Colon (tissue), 2 donors: ENCODE data around the gene NCOA7.

ENCODE experiments used
- FAIRE-seq: peaks from 2 replicates; lab custom pipeline; 2012; peaks lifted over from hg19 to GRCh38; lab: Jason Lieb, UNC
- donor health status: control.
- donor health status: control.

Gene NCOA7

DNA sequence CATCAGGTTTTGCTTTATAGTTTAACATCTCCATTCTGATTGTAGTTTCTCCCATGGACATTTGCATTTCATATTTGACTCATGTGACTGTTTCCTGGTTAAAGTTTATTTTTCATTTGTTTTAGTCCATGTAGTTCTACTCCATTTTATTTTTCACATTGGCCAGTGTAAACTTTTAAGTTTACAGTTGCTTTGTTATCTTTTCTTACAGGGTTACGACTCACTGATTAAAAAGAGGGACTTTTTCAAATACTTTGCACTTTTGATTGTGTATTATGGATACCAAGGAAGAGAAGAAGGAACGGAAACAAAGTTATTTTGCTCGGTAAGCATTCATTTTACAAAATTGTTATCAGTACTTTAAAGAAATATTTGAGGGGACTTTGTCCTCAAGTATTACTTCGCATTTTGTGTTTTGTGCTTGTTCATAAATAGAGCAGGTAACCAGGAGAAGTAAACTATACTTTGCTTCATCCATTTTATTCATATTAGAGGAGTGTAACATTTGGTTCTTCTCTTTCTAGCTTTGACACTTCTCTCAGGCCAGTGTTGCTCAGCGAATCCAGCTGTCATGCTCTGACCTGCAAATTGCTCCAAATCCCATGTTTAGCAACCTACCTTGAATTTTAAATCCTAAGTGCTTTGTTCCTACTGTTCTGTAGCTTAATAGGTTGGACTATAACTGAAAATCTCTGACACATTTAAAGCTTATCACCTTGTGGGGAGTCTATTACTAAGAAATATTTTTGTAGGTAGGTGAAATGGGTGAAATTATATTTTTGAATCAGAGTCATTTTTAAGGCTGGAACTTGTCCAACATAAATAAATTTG lies 24.5 kb downstream of the NCOA7 start:
- FAIRE-seq = no peak

- no peak for FAIRE-seq
These were observed 26.1 kb downstream of the NCOA7 start for GRCh38 chr6:125816828-125817280.

- no peak for FAIRE-seq
These were observed 27.5 kb downstream of the NCOA7 start for GRCh38 chr6:125818225-125818657.

- no peak for FAIRE-seq
These were observed 28.1 kb downstream of the NCOA7 start for GRCh38 chr6:125818772-125819260.

- FAIRE-seq = no peak
These were observed 29.0 kb downstream of the NCOA7 start for GRCh38 chr6:125819535-125820326.

DNA sequence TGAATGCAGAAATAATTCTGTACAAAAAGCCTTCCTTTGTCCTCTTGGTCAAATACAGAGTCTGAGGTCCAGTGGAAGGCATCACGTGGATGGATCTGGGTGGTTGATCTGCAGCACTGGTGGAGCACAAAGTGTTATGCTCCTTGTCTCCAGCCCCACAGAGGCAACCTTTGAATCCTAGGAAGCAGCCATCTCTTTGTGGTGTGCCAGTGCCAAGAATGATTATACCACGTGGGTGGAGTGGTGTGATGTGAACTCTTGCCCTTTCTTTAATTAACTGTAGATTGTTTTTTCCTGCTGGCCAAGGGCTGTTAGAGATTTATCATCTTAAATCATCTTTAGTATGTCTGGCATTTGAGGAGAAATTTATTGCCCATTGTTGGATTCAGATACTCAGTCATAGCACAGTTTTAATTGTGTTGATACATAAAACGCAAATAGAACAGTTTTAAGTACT lies 31.1 kb downstream of the NCOA7 start:
- peak; percentile 65 for FAIRE-seq

DNA sequence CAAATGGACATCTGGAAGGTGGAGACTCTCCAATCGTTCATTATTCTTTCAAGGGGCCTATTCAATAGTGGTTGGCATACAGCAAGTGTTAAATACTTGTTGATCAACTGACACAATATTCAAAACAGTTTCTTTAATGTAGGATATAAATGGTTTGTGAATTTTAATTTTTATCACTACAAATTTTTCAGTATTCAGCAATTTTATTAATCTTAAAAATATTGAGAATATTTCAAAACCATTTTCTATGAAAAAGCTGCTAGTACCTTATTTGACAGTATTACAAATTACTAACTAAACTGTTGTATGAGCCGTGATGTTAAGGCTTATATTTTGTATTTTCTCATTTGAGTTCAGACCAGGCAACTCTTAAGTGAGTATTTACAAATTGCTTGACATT lies 32.4 kb downstream of the NCOA7 start:
- FAIRE-seq = no peak

DNA sequence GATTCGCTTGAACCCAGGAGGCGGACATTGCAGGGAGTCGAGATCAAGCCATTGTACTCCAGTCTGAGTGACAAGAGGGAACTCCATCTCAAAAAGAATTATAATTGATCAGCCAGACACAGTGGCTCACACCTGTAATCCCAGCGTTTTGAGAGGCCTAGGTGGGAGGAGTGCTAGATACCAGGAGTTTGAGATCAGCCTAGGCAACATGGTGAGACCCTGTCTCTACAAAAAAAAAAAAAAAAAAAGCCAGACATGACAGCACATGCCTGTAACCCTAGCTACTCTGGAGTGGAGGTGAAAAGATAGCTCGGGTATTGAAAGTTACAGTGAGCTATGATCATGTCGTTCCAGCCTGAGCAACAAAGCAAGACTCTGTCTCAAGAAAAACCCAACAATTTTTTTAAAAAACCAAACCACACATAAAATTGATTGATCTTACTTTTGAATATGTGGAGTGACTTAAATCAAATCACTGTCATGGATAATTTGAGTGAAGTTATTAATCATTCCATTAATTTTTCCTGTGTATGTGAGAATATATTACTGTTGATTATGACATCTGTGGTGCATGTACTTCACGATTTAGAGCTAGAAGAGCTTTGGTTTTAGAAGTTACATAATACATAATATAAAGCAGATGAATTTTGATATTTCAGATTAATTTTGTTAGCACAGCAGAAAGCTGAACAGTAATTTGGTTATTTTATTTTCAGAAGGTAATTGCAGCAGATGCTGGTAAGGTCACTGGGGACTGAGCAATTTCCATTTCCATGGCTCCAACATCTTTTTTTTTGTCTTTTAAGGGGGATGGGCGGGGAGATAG lies 34.4 kb downstream of the NCOA7 start:
- FAIRE-seq = no peak

- FAIRE-seq = no peak
These were observed 36.1 kb downstream of the NCOA7 start for GRCh38 chr6:125826695-125827463.

GRCh38 chr6:125827788-125828320 lies 37.1 kb downstream of the NCOA7 start:
- no peak for FAIRE-seq

- no peak for FAIRE-seq
These were observed 37.8 kb downstream of the NCOA7 start for GRCh38 chr6:125828476-125829039.

- FAIRE-seq = no peak
These were observed 38.7 kb downstream of the NCOA7 start for GRCh38 chr6:125829433-125829832.

DNA sequence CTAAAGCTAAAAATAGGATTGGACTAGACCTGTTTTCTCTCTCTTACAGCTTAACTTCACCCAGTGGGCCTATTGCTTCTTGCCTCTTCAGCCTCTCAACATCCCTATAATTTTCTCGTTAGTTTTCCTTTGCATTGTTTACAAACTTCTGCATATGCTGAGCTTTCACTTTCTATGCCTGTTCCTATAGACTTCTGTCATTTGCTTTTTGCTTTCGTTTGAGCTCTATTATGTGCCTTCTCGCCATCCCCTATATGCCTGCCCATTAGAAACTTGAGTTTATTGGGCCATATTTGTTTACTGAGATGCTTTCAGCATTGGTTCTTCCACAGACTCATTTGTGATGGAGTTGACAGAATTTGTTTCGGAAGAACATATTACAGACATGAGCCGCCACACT lies 40.9 kb downstream of the NCOA7 start:
- FAIRE-seq = no peak

DNA sequence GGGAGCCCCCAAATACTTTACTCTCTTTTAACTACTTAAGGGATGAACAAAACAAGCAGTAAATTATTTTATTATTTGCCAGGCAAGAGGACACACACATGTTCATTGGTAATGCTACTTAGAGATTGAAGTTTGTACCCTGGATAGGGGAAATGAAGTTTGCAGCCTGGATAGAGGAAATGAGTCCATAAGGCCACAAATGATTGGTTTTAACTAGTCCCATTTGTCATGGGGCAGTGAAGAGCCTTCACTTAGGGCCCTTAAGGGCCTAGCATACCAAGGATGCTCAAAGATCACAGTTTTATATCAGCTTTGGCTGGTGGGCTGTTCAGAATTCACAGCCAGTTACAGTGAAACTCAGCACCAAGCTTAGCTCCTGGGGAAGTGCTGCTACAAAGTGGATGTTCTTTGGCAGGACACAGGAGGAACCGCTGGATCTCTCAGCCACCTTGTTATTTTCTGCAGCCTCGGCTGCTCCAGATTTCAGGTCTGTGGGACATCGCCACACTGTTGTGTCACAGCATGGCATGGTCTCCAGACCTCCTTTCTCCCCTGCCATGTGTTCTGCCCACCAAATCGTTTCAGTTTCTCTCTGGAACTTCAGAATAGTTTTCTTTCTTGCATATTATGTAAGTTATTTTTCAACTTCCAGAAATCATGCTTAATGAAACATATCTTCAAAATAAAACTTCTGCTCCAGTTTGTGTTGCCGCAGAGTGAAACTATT lies 41.8 kb downstream of the NCOA7 start:
- FAIRE-seq = no peak

DNA sequence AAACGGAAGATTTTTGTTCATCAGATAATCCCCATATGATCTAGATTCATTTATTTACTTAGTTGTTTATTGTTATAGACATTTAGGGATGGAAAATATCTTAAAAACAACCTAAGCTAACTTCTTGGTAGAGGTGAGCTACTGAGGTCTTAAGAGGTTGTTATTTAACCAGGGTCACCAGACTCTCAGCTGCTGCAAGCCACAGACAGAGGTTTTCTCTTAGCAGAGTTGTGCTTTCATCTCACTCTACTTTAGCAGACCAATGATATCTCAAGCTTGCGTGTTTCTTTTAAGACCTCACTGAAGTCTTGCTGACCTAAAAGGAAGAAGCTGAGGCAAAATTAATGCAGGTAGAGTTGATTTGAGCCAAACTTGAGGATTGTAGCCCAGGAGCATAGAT lies 43.6 kb downstream of the NCOA7 start:
- no peak for FAIRE-seq

DNA sequence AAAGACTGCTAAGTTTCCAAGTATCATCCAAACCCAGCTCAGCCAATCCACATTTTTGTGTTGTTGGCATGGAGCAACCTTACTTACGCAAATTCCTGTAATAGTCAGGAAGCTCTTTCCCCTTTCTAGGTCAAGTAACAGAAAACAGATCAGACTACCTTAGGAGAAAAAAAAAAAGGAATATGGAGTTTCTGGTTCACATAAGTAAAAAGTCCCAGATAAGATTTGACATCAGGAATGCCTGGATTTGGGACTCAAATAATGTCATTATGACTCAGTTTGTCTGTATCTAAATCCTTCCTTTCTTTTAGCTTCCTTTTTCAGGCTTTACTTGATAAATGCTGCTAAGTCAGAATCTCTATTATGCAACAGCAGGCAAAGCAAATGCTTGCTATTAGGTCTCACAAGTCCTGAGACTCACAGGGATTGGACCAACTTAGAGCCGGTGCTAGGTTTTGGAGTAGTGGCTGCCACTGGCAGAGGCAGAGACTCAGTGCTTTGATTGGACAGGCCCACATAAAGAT lies 44.5 kb downstream of the NCOA7 start:
- no peak for FAIRE-seq

DNA sequence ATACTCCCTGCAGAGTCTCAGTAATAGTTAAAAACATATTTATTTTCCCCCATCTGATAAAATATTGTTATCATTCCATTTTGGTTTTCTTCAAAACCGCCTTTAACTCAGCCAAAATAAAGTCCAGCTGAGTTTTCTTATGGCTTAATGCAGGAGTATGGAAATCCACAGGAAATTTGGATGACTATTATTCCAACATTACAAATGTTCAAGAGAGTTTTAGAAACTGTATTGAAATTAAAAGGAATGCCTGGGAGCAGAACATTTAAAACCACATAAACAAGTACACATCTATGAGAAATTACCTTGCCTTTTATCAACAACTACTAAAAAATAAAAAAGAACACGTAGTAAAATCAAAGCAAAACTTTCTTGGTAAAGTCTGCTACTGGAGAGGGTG lies 45.7 kb downstream of the NCOA7 start:
- no peak for FAIRE-seq

DNA sequence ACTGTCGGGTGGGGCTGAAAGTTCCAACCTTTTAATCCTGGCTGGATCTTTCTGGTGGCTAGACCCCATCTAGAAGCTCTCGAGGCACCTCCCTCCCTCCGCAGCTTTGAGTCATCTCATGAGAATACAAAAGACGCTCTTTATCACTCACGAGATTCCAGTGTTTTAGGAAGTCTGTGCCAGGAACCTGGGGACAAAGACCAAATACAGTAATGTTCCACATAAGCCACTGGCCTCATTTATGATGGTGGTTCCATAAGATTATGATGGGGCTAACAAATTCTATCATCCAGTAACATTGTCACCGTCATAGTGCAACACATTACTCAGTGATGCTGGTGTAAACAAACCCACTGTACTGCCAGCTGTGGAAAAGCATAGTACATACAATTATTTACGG lies 48.7 kb downstream of the NCOA7 start:
- FAIRE-seq = no peak

DNA sequence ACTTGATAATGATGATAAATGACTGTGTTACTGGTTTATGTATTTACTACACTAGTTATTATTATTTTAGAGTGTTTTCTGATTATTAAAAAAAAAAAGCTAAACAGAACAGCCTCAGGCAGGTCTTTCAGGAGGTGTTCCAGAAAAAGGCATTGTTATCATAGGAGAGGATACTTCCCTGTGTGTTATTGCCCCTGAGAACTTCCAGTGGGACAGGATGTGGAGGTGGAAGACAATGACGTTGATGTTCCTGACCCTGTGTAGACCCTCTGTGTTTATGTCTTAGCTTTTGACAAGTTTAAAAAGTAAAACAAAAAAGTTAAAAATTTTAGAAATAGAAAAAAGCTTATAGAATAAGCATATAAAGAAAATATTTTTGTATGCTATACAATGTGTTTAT lies 49.1 kb downstream of the NCOA7 start:
- FAIRE-seq = no peak
